Measurements from ENCODE around the gene HSF2BP.
"Not testable (repeated sequence)": the region's sequence is repeated elsewhere in the genome, so short reads cannot be mapped to it uniquely, and the experiment has no call there.

The HSF2BP gene

DNA sequence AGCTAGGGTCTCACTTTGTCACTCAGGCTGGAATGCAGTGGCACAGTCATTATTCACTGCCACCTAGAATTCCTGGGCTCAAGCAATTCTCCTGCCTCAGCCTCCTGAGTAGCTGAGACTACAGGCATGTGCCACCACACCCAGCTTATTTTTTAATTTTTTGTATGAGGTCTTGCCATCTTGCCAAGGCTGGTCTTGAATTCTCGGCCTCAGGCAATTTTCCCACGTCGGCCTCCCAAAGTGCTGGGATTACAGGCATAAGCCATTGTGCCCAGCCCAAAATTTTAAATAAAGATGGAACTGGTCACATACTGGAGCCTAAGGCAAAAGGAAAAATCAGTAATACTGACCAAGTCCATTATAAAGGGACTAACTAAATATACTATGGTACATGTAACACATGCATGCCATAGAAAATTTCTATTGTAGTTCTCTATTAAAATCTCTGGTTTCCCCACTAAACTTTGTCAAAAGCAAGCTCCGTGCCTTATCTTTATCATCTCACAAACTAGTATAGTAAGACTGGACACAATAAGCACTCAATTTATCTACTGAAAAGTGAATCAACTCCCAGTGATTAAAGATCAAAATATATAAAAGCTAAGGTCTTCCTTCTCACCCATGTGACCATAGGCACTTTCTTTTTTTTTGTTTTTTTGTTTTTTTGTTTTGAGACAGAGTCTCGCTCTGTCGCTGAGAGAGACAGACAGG lies 61.6 kb downstream of the HSF2BP start:
- no peak for DNase-seq (ENCODE audit: low read depth)

DNA sequence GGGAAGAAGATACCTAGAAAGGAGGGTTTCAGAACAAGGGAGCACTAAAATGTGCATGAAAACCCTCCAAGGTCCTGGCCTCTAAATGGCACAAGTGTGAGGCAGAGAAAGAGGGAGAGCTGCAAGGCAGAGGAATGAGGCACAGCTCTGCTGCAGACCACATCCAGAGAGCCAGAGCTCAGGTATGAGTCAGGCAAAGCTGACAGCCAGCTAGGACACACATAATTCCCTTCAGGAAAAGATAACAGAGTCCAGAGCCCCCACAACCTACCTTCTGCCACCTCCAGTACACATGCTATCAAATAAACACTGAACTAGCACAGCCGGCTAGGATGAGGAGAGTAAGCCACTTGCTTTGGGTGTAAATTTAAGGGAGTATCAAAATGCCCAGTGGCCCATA lies 62.2 kb downstream of the HSF2BP start:
- DNase-seq (ENCODE audit: low read depth) = no peak

DNA sequence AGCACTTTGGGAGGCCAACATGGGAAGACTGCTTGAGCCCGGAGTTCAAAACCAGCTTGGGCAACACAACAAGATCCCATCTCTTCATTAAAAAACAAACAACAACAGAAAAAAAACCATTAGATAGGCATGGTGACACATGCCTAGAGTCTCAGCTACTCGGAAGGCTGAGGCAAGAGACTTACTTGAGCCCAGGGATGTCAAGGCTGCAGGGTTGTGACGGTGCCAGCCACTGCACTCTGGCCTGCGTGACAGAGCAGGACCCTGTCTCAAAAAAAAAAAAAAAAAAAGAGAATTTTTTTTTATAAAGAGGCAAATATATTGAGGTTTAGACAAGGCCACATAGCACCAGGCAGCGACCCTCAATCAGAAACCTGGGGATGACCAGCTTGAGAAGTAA lies 62.7 kb downstream of the HSF2BP start:
- DNase-seq (ENCODE audit: low read depth) = no peak

DNA sequence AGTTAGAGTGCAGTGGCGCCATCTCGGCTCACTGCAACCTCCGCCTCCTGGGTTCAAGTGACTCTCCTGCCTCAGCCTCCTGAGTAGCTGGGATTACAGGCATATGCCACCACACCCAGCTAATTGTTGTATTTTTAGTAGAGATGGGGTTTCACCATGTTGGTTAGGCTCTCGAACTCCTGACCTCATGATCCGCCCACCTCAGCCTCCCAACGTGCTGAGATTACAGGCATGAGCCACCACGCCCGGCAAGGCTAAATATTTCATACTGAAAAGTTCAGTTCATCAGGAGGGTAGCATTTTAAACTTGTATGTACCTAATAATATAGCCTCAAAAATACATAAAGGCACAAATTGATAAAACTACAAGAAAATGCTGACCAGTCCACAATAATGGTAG lies 63.5 kb downstream of the HSF2BP start:
- not testable (repeated sequence) for DNase-seq (ENCODE audit: low read depth)

DNA sequence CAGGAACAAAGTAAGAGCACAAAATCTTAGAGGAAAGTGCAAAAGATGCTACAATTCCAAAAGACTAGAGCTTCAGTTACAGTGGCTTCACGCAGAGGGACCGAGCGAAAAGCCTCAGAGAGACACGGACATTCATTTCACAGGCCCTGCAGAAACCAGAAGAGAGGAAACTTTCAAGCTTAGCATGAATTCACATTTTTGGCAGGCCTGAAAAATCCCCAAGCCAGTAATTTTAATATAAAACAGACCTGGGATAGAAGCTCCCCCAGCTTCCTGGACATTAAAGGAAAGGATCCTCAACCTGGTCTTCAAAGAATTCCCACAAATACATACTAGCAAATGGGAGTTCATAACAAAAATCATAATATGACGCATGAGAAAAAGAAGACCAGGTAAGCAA lies 66.2 kb downstream of the HSF2BP start:
- DNase-seq (ENCODE audit: low read depth) = no peak

DNA sequence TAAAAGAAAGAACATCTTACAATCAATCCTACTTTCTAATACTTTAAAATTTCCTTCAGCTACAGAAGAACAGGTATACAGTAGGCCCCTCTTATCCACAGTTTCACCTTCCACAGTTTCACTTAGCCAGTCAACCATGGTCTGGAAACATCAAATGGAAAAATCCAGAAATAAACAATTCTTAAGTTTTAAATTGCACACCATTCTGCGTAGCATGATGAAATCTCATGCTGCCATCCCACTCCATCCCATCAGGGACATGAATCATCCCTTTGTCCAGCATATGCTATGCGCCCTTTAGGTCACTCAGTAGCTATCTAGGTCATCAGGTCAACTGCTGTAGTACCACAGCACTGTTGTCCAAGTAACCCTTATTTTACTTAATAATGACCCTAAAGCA lies 67.7 kb downstream of the HSF2BP start:
- DNase-seq (ENCODE audit: low read depth) = peak; percentile 75

DNA sequence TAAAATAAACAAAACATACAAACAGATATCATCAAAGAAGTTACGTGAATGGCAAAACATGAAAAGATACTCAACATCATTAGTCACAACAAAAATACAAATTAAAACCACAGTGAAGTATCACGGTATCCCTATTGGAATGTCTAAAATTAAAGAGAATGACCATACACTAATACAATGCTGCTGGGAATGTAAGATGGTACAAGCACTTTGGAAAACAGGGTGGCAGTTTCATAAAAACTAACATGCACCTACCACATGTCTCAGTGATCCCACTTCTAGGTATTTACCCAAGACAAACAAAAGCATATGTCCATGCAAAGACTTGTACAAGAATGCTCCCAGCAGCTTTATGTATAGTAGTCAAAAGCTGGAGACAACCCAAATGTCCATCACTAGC lies 69.1 kb downstream of the HSF2BP start:
- peak; percentile 38 for DNase-seq (ENCODE audit: low read depth)

DNA sequence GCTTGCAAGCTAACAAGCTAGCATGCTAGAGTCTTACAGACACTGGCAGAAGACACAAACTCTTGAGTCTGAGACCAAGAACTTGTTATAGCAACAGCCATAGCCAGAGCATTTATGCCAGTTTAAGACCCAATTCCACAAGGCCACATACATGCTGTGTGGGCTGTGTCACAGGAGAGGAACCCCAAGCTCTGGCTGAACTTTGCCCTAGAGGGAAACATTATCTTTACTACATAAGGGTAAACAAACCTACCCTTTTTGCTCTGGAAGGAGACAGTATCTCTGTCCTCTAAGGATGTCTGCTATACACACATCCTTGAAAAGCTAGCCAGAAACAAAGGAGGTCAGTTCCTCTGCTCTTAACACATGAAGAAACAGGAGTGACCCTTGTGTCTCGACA lies 70.3 kb downstream of the HSF2BP start:
- DNase-seq (ENCODE audit: low read depth) = no peak

DNA sequence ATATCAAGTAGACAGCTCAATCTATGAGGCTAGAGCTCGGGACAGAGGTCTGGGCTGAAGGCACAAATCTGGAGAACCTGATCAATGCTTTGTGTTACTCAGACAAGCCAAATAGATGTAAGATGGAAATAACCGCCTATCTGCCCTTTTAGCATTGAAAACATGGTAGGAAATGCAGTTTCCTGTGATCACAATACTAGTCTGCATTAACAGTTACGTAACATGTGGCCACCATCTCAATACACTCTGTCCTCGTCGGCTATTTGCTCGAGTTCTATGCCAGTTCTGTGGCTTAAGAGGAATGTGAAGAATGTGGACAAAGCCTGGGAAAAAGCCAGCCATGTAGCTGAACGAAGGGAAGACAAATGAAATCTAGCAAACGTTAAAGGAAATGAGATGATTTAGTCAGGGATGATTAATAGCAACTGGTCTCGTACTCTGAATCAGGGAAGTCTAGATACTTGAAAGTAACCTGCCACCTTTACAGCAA lies 73.3 kb downstream of the HSF2BP start:
- peak; percentile 98 for DNase-seq (ENCODE audit: low read depth)

DNA sequence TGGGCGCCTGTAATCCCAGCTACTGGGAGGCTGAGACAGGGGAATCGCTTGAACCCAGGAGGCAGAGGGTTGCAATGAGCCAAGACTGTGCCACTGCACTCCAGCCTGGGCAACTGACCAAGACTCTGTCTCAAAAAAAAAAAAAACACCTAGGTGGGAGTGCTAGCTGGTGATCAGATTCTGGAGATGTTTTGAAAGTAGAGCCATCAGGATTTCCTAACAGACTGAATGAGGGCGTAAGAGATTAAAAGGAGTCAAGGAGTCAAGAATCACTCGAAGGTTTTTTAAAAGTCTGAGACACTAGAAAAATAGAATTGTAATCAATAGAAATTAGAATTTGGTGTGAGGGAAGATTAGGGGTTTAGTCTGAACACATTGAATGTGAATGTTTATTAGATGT lies 73.8 kb downstream of the HSF2BP start:
- DNase-seq (ENCODE audit: low read depth) = no peak

DNA sequence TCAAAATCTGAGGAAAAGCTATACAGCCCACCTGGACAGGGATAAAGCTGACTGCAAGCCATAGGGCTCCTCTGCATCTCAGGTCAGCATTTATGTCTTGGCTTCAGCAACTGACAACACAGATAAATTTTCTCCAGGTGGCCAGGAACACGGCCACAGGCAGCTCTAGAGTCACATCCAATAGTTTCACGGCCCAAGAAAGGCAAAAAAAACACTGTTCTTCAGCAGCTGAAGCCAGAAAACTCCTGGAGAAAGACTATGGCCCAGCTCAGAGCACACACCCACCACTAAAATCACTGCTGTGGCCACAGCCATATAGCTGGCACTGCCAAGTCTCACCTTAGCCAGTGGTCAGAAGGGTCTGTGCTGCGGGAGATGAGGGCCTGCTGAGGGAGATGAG lies 77.8 kb downstream of the HSF2BP start:
- DNase-seq (ENCODE audit: low read depth) = no peak

DNA sequence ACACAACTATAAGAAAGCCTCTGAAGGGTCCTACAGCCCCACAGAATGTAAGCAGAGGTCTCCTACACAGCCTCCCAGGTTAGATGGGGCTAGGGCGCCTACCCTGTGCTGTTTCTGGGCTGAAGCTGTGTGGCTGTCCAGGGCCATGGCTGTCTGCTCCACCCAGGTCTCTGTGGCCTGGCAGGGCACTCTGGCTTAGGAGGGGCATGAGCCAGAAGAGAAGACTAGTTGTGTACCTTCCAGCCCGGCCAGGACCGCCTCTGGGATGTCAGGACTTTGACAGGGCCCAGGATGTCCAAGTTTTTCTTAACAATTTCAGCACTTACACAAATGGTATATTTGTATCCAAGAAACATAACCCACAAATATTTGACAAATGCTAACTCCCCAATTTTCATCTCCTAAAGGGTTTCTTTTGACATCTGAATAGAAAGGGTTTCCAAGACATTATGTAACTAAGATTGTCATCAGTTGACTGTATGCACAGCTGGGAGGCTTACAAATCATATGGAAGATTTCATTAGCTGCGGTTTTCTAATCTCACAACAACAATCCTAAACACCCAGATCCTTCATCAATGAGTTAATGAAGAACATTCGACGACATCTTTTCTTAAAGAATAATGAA lies 80.5 kb downstream of the HSF2BP start:
- peak; percentile 23 for DNase-seq (ENCODE audit: low read depth)

DNA sequence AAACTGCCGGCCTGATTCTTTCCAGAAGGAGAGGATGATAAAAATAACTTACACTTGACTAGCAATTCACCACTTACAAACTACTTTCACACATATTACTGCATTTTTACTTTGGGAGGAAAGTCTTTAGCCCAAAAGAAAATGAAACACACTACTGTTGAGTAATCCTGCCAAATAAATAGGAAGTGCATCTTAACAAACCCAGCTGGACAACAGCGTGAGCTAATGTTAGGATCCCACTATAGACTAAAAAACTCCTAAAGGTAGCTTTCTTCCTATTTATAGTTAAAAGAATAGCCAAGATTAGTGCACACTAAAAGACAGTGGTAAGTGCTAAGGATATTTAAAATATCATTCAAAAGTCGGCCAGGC lies 83.8 kb downstream of the HSF2BP start:
- DNase-seq (ENCODE audit: low read depth) = no peak

DNA sequence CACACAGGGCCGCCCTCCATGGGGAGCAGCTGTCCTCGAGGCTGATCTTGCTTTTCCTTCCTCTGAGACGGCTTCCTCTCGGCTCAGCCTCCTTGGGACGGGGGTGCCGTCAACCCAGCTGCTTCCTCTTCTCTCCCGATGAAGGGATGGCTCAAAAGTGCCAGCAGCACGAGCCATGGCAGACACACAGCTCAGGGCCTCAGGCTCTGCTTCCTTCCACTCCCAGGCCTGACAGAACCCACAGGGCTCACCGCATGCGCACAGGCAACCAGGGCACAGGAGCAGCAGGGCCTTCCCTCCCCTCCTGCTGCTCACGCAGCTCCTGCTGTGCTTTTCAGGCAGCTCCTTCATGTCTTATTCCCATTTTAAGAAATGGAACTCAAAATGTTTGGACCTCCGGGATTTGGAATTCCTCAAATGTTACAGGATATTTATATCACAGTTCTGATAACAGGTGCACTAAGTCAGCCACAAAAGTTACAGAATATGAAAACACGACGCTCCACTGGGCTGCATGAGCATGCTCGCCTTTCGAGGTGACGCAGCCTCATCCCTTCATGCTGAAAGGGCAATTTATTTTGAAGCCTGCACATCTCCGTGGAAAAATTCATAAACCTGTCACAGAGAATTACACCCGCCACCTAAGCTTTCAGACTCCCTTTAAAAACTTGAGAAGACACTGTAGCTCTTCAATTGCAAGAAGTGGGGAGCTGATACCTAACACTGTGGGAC lies 84.4 kb downstream of the HSF2BP start:
- no peak for DNase-seq (ENCODE audit: low read depth)

DNA sequence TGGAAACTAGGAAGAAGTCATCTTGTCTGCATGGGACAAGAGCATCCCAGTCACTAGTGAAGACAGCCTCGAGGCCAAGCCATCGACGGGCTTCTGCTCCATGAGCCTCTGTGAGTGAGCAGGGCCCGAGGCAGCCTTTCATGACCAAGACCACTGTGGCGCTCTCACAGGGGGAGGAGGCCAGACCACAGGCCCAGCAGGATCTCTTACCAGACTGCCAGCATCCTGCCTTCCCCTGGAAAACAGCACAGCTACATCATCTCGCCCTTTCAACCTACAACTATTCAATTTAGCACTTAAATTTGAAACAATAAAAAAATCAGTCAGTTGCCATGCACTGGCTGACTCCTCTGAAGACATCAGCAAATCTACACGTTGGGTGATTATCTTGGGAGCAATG lies 85.4 kb downstream of the HSF2BP start:
- DNase-seq (ENCODE audit: low read depth) = no peak

DNA sequence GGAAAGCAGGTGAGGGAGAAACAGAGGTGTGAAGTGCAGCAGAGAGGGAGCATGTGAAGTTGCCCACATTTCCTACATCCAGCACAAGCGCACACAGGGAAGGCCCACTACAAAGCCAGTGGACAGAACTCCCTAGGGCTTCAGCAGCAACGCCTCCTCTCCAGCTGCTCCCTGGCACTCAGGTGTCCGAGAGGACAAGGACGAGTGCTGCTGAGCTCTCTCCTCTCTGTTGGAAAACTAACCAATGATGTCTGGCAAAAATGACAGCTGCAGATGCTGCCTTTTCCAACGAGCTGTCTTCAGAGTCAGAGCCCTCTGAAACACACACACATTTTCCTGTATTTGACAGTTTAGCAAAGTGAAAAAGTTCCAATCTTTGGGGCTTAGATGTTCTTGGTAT lies 86.8 kb downstream of the HSF2BP start:
- DNase-seq (ENCODE audit: low read depth) = no peak

DNA sequence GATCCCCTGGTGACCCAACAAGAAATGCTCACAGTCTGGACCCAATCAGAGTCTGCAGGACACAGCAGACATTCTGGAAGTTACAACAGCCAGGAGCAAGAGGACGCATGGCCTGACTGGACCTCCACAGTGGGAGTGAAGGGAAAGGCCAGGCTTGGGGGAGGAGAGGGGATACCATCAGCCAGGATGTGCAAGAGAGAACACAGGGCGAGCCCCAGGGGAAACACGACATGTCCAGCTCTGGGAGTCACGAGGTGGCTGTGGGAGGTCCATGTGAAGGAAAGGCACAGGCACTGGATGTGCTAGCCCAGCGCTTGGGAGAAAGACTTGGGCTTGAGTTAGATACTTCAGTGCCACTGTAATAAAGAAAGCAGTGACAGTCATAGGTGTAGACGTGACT lies 87.3 kb downstream of the HSF2BP start:
- DNase-seq (ENCODE audit: low read depth) = no peak

DNA sequence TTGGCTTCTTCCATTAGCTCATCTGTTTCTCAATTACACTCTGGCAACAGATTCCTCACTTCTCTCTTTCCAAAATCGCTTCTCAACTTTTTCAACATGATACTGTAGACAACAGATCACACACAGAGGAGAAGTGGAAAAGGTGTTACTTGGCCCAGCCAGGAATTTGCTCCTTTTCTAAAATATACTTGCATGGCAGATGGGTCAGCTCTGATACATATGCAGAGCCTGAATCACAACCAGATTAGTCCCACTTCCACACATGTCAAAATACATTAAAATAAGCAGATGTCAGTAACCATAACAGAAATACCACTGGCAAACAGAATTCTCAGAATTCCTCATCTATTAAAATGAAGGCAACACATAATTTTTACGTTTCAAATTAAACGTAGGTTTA lies 89.1 kb downstream of the HSF2BP start:
- not testable (repeated sequence) for DNase-seq (ENCODE audit: low read depth)

DNA sequence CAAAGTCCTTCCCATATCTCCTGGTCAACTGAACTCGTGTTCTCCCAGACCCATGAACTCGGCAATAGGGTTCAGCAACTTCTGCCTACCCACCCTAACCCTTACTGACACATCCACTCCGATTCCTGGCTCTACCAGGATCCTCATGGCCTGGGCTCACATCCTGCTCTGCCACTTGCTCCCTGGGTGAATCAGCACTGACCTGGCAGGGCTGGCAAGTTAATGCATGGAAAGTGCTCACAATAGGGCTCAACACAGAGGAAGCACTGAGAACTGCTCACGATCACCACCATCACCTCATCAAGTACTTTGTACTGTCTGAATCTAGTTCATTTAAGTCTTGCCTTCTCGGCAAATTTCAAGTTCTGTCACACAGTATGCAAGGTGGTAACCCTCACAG lies 96.8 kb downstream of the HSF2BP start:
- DNase-seq (ENCODE audit: low read depth) = not testable (repeated sequence)

DNA sequence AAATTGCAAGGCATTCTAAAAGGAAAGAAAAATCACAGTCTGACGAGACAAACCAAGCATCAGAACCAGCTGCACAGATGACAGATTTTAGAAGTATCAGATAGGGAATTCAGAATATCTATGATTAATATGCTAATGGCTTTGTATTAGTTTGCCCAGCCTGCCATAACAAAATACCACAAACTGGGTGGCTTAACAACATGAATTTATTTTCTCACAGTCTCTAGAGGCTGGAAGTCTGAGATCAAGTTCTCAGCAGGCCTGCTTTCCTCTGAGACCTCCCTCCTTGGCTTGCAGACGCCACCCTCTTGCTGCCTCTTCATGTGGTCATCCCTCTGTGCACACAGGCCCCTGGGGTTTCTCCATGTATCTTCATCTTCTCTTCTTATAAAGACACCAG lies 118.7 kb downstream of the HSF2BP start:
- DNase-seq (ENCODE audit: low read depth) = not testable (repeated sequence)

DNA sequence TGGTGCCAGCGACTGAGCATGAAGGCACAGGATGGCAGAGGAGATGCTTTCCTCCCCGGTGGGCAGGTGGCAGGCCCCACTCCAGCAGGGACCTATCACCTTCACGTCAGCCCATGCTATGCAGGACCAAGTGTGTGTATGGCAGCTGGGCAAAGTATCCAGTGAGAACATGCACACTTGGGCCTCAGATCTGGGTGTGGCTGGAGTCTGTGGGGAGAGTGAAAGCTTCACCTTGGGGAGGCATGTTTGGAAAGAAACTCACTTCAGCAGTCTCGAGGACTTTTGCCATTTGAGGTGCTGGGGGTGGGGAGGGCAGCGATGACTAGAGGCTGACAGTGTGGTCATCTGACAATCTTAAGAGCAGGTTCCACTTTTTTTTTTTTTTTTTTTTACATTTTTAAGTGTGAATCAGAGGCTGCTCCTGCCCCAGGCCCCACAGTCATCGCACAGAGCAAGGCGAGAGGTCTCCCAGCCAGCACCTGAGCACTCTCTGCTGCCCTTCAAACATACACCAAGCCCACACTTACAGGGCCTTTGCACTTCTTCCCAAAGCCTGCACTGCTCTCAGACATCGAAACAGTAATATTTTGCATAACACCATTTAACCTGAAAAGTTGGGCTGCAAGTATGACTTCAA lies 136.7 kb downstream of the HSF2BP start:
- DNase-seq (ENCODE audit: low read depth) = not testable (repeated sequence)

DNA sequence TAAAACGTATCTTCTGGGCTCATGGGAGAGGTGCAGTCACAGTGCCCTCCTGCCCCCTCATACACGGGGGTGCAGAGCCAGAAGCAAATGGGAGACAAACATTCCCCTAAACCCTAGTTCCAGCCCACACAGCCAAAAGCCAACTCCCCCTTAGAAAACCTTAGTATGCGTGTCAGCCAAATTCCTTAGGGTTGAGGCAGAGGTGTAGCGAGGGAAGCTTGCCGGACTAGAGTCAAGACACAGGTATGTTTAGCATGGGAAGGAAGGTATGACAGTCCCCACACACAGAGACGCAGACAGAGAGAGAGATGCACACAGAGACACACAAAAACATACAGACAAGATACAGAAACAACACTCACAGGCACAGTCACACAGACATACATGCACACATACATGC lies 141.6 kb downstream of the HSF2BP start:
- not testable (repeated sequence) for DNase-seq (ENCODE audit: low read depth)
